ENCODE data around the gene KIF1A.

The KIF1A gene

DNA sequence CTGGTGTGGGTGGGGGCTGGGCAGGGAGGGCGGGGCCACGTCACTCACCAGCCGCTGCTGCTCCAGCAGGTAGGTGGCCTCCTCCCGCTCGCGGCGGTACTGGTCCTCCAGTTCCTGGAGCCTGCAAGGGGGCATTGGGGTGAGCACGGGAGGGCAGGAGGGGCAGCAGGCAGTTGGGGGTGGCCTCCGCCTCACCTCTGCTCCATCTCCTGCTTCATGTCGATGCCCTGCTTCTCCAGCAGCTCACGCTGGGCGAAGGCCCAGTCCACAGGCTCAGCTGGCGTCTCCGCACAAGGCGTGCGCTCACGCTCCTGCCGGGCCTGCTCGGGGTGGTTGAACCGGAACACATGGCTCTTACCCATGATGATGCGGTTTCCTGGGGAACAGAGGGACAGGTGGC lies 57.0 kb downstream of the KIF1A start:
- DNase-seq = no peak

DNA sequence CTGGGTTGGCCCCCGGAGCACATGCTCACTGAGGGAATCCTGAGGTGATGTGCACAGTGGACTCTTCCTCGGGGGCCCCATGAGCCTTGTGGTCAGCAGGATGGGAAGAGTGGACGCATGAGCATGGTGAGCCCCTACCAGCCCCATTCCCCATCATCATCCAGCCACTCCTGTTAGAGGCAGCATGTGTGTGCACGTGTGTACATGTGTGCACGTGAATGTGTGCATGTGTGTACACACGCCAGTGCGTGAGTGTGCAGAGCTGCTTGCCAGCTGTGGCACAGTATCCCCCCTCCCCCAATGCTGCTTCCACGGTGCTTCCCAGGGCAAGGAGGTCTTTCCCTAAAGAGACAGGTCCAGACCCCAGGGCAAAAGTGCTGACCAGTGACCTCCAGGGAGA lies 57.8 kb downstream of the KIF1A start:
- no peak for DNase-seq

DNA sequence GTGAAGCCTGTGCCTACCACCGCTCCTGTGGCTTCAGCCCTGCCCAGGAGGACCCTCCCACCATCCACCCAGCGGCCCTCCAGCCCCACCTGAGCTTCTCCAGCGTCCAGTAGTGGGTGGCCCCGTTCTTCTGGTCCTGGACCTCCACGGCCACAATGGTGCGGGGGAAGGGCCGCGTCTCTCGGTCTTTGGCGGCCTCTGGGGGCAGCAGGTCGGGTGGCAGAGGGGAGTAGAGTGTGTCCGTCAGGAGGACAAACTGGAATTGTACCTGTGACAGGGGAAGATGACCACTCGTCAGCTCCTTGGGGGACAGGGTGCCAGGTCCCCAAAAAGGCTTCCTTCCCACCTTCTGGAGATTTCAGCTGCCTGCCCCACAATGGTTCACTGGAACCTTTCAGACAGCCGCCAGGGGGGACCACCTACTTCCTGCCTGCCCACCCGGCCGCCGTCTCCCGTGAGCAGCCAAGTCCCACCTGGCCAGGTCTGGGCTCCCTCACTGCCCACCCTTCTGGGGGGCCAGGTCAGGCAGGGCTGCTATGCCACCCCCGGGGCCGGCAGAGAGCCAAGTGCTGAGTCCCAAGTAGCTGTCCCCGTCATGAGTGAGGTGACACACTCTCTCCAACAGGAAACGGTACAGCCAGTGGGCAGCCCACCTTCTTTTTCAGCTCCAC lies 59.3 kb downstream of the KIF1A start:
- DNase-seq = no peak

DNA sequence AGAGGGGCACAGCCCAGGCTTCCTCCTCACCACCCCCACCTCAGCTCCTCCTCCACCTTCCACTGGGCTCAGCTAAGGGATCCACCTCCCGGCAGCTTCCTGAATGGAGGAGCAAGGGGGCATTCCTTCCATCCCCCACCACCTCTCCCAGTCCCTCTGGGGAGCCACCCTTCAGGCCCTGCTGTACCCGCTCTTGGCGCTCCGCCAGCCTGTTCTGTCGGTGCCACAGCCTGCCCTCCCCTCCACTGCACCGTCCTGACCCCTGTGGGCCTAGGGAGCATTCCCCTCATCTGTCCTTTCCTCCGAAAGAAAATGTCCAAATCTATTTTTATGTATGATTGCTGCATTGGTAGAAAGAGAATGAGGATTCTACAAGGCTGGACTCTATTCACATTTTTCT lies 59.9 kb downstream of the KIF1A start:
- no peak for DNase-seq

DNA sequence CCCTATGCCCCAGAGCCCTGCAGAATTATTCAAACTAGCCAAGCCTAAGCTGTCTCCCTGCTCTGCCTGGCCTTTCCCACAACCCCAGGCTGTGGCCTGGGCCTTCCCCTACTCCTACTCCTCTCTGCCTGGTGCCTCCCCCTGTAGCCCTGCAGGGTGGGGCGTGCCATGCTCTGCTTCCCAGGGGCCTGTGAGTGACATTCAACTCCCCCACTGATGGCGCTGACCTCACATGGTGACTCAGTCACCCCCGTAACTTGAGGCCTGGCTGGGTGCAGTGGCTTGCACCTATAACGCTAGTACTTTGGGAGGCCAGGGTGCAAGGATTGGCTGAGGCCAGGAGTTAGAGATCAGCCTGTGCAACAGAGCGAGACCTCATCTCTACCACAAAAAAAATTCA lies 60.6 kb downstream of the KIF1A start:
- no peak for DNase-seq

DNA sequence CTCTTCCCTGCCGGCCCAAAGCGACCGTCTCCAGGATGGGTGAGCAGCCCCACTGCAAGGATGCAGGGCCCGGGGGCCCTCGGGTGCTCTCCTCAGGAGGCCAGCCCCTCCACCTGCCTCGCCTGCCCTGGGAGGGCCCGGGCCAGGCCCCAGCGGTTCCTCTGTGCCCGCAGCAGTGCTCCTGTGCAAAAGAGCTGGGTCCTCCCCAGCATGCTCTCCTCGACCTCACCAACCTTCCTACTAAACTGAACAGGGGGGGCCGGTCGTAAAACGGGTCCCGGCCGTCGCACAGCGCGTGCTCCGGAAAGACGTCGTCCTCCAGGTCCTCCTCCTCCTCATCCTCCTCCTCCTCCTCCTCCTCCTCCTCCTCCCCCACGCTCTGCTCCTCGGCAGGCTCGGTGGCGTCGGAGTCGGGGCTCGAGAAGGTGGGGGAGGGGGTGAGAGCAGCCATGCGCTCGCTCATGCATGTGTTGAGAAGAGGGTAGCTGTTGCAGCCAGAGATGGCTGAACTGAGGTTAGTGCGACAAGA lies 62.9 kb downstream of the KIF1A start:
- DNase-seq = no peak

DNA sequence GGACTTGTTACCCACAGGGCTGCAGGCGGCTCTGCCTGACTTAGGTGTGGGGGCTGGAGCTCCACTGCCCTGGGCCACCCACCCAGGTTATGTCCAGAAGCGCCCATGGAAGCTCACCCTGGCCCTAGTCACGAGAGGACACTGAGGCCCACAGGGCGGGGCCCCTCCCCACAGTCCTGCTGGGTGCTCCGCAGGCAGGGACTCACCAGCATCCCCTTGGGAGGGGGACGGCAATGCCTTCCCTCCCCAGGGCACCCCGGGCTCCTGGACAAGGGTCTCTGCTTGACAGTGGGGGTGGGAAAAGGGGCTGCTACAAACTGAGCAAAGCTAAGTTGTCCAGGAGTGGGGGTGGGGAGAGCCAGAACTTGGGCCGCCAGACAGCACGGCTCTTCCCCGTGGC lies 67.8 kb downstream of the KIF1A start:
- DNase-seq = no peak

DNA sequence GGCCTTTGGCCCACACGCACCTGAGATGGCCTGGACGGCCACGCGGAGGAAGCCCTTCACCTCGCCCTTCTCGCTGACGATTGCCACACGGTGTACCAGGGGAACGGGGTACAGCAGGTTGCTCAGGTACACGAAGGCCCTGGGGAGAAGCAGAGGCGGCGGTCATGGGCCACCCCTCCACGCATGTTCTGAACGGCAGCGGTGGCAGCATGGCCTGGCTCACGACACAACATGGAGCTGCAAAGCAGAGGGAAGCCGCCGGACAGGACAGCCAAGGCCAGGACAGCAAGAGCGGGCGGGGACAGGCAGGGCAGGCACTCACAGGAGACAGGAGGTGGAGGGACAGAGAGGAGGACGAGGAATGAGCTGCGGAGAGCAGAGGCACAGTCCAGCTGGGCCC lies 69.6 kb downstream of the KIF1A start:
- no peak for DNase-seq

DNA sequence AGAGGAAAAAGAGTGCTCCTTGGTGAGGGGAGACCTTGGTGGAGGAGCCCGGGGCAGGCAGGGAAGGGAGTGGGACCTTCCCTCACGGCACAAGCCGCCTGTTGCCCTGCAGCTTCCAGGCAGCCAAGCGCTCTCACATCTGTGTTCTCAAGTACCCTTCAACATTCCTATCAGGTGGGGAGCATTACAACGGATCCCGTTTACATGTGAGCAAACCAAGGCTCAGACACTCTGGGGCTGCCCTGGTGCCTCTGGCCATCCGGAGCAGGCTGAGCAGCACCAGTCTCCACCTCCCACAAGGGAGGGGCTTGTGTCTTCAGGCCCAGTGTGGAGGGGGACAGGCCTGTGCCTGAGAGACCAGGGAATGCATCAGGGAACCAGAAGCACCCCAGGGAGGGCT lies 70.5 kb downstream of the KIF1A start:
- no peak for DNase-seq

DNA sequence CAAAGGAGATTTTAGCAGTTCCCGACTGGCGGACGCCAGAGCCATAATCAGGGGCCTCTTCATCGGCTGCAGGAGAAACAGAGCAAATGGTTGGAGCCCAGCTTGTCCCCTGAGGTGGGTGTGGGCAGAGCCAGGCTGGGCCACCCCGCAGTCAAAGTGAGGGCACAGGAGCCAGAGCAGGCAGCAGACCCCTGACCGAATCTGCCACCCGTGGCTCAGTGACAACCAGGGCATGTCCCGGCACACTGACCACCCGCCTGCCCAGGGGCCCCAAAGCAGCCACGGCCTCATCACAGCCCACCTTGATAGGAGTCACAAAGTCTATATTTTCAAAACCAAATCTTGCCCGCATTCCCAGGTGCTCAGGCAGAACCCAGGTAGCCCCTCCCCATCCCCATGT lies 72.8 kb downstream of the KIF1A start:
- no peak for DNase-seq

DNA sequence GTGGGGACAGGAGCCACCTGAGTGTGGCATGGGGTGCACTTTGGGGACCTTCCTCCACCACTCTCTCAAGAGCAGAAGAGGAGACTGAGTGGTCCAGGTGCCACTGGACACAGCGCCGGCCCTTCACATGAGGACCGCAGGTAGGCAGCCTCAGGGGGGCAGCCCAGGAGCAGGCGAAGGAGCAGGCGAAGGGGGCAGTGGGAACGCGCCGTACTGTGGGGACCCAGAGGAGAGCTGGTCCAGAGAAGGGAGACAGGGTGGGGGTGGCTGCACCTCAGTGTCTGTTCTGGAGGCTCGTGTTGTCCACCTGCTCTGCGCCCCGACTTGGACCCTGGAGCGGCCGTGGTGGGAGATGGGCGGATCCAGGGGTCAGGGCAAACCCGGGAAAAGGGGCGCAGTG lies 73.3 kb downstream of the KIF1A start:
- DNase-seq = no peak

DNA sequence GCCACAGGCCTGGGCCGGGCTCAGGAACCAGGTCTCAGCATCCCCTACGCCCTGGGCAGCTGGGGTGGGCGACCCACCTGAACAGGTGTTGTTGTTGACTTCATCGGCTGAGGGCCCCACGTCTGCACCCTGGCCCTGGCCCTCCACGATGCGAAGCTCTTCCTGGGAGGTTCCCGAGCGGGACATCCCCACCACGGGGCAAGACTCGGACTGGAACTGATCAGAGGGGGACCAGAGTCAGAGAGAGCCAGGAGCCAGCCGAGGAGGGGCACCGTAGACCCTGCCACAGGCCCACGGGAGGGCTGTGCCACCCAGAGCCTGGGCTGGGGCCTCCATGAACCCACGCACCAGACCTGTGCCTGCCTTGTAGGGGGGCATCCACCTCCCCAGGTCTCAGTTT lies 74.1 kb downstream of the KIF1A start:
- no peak for DNase-seq

DNA sequence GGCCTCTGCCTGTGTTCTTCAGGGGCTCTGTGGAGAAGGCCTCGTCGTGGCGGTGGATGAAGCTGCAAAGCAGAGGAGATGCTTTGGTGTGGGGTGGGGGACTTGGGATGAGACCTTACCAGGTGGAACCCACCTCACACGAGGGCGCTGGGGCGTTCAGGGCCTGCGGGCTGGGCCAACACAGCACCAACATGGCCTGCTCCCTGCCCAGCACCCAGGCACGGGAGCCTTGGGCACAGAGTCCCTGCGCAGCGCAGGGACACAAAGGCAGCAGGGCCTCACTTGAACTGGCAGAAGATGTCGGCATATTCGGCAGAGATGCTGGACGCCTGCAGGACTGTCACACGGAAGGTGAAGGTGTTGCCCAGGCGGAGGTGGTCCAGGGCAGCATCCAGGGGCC lies 74.6 kb downstream of the KIF1A start:
- DNase-seq = no peak

DNA sequence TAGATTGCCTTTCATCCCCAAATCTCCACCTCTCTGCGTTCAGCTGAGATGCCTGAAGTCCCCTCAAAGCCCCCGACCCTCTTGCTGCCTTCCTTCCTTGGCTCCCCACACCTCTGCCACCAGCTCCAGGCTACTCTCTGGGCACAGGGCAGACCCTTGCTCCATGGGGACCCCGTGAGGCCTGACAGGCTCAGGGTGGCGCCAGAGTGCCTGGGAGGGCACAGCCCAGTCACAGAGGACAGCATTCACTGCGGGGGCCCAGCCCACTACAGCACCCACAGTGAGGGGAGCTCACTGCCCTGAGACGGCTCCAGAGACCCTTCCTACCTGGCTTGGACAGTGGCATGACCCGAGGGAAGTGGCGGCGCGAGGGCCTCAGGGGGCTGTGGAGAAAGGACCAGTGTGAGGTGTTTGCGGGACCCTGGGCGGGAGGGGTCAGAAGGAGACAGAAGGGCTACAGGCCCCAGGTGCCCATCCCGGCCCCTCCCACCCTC lies 77.4 kb downstream of the KIF1A start:
- DNase-seq = no peak

DNA sequence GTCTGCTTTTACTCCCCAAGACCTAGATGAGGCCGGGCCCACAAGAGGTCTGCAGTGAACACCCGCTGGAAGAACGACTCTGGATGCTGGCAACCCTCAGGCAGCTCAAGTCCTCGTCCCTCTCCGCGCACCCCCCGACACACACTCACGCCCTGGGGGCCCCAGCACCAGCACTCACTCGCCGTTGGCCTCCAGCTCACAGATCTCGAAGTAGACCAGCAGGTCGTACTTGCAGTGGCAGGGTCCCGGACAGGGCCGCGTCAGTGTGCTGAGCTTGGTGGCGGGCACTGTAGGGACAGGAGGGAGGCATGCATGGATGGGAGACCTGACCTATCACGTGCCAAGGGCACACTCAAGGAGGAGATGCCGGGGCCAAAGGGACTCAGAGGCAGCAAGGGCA lies 78.9 kb downstream of the KIF1A start:
- DNase-seq = no peak

DNA sequence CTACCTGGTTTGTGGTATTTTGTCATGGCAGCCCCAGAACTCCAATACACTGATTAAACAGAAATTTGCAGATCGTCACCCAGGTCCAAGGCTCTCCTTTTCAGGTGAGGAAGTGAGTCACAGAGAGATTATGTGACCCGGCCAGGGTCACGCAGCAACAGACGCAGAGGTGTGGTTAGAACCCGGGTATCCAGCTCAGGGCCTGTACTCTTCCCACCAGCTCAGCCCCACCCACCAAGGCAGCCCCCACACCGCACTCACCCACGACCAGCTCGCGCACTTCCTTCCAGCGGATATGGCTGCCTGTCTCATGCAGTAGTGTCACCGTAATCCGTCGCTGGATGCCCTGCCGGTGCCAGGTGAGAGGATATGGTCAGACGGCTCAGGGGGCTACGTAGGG lies 80.2 kb downstream of the KIF1A start:
- no peak for DNase-seq

DNA sequence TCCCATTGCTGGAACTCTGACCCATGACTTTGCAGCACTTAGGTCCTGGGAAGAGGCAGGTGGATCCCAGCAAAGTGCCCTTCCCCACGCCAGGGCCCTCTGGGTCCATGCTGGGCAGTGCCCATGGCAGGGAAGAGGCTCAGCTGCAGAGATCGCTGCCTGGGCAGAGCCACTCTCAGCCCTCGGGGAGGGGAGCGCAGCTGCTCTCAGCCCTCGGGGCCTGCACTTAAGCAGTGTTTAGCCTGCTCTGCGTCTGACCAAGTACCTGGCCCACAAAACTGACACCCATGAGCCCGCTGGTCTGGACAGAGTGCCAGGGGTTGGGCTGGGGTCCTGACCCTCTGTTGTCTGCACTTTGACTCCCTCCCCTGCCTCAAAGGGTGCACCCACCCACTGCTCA lies 82.1 kb downstream of the KIF1A start:
- no peak for DNase-seq

DNA sequence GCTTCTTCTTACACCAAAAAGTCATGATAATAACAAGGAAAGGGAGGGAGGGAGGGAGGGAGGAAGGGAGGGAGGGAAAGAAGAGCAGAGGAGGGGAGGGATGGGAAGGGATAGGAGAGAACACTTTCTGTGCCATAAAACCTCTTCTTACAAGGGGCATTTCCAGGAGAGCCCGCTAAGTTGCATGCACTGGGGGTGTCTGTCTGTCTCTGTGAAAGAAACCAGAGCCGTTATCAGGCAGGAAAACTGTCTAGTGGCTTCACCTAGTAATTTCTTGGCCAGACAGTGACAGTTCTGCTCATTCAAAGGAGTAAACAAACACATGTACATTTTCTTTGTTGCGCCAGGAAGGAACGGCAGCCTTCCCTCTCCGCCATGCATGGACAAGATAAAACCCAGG lies 82.5 kb downstream of the KIF1A start:
- no peak for DNase-seq

DNA sequence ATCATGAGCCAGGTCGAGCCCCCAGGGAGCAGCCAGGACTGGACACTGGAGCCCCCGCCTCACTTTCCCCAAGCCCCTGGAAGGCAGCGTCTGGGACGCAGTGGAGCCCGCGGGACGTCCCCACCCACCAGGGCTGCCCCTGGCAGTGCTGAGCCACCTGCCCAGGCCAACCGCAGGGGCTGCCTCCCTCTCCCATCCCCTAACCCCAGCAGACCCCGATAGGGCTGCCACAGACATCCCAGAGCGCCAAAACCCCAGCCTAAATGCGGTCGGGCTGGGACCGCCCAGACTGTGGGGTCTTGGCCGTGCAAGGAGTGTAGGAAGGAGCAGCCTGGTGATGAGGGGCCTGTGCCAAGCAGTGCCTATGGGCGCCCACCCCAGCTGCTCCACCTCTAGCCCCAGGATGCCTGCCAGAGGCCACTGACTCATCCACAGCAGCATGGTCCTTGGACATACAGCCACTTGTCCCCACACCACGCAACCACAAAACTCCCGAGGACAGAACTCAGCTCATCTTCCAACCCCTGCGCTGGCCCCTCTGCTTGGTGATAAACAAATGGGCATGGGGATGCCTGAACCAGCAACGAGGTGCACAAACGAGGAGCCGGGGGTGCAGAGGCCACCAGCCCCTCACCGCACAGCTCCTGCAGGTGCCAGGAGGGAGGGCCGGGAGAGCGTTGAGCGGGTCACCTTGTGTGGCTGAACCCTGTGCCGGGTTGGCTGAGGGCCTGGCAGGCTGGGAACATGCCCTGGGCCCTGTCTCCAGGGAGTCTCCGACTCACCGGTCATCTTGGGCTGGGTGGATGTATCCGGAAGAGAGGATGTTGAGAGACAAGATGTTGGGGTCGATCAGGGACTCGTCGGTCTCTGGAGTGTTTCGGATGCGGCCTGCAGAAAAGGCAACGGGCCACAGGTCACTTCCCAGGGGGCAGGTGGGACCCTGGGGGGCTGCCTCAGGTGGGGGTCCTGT lies 83.5 kb downstream of the KIF1A start:
- no peak for DNase-seq

DNA sequence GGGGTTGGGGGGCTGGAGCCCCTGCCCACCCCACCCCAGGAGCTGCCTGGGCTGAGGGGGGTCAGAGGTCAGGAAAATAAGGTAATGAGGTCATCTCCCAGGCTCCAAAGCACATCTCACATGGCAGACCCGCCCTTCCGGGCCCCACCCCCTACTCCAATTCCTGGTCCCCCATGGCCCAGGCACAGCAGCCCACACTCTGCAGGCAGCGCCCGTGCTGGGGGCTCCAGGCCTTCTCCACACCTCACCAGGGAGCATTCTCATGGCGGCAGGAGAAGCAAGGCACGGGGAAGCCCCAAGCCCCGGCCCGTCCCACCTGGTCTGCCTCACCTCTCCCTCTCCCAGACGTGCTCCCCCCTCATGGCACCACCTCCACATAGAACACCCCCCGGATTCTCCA lies 84.5 kb downstream of the KIF1A start:
- no peak for DNase-seq

DNA sequence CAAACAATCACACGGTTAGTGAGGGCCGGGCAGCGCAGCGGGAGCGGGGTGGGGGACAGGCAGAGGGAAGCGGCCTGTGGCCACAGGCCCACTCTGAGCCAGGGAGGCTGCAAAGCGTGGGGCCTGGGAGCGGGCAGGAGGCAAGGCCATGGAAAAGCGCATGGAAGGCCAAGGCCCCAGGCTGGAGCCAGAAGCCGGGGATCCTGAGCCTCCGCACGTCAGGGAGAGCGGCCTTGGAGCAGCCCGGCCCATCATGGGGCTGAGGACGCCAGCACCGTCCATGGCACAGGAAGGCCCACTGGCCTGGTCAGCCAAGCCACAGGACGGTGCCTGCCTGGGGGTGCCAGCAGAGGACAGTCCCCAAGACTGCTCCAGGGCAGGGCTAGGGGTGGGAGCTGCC lies 85.3 kb downstream of the KIF1A start:
- no peak for DNase-seq

DNA sequence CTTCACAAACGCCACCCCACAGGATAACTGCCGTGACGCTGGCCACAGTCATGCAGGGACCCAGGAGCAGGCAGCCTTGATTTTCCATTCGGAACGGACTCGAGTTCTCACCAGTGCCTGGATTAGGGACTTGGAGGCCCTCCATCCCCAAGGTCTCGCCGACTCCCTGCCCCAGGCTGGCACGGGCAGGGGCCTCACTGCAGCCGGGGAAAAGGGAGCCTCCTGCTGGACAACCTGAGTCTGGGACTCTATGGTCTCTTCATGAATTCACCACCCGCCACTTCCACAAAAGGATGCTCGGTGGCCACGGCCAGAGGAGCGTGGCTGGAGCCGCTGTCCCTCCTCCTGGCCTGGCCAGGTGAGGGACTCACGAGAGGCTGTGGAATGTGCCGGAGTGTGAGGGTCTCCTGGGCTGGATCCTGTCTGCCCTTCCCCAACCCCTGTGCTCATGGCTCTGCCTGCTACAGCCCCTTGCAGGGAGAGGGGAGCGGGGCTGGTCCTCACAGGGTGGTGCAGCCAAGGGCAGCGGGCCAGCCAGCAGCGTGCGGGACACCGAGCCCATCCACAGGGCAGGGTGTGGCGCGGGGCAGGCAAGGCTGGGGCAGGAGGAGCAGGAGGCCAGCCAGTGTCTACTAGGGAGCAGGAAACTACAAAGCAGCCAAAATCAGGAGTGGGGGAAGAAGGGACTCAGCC lies 86.1 kb downstream of the KIF1A start:
- no peak for DNase-seq

DNA sequence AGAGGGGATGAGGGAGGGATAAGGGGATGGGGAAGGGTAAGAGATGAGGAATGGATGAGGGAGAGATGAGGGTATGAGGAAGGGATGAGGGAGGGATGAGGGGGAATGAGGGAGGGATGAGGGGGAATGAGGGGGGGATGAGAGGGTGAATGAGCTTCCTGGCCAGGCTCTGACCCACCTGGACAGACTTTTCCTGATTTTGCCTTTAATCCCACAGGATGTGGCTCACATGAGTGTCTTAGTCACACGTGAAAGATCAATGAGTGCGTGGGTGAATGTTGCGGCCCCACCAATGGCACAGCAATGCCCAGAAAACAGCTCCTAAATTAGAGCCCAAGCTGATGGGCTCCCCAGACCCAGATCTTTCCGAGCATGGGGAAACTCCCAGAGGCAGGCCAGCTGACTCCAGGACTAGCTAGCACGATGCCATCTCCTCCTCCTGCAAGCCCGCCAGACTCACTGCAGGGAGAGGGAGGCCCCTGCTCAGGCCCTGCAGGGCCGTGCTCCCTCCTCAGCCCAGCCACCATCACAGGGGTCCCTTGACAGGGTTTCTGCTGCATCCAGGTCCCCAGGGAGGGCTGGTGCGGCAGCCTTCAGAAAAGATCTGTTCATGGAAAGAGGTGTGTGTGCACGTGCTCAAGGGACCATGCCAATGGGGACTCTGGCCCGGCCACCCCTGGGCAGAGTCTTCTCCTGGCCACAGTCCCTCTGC lies 87.0 kb downstream of the KIF1A start:
- no peak for DNase-seq
